H9 (cell line): Measurements from ENCODE around the gene CTSH. TPM values are rescaled to one million over a fixed set of nuclear protein-coding genes. Genes with fewer than 3 reads are reported as not detected.

Experiments used
- DNase-seq: peaks from one replicate; pipeline ENCODE4 v3.0.0-alpha.2; 2017
- H2AFZ ChIP-seq: one replicate; pipeline ENCODE4 v1.6.1; 2013; ENCODE audit warnings: mild to moderate bottlenecking, low read length, control low read depth, moderate library complexity
- H2AK5ac ChIP-seq: 2 replicates; pipeline ENCODE4 v1.6.1; 2013; ENCODE audit warnings: low read length, control low read depth, mixed read lengths; ENCODE audit not compliant: insufficient read length
- H2BK120ac ChIP-seq: one replicate; pipeline ENCODE4 v1.6.1; 2013; ENCODE audit warnings: low read depth, mild to moderate bottlenecking, low read length, control low read depth, inconsistent platforms; ENCODE audit not compliant: poor library complexity, severe bottlenecking
- H2BK12ac ChIP-seq: 2 replicates; pipeline ENCODE4 v1.6.1; 2013; ENCODE audit warnings: low read length, control low read depth, mixed read lengths, low read depth; ENCODE audit not compliant: insufficient read length
- H2BK15ac ChIP-seq: 2 replicates; pipeline ENCODE4 v1.6.1; 2013; ENCODE audit warnings: low read depth, low read length, control low read depth
- H2BK20ac ChIP-seq: one replicate; pipeline ENCODE4 v1.6.1; 2013; ENCODE audit warnings: low read depth, mild to moderate bottlenecking, low read length, control low read depth, inconsistent platforms; ENCODE audit not compliant: poor library complexity, severe bottlenecking
- H2BK5ac ChIP-seq: 2 replicates; pipeline ENCODE4 v1.6.1; 2013; ENCODE audit warnings: low read length, control low read depth, mixed read lengths; ENCODE audit not compliant: insufficient read length
- H3K14ac ChIP-seq: 2 replicates; pipeline ENCODE4 v1.6.1; 2013; ENCODE audit warnings: low read length, control low read depth; ENCODE audit not compliant: insufficient read depth
- H3K18ac ChIP-seq: 2 replicates; pipeline ENCODE4 v1.6.1; 2013; ENCODE audit warnings: low read depth, mild to moderate bottlenecking, mixed read lengths, low read length, control low read depth; ENCODE audit not compliant: insufficient read length
- H3K23ac ChIP-seq: 2 replicates; pipeline ENCODE4 v1.6.1; 2013; ENCODE audit warnings: low read length, control low read depth, mixed read lengths, low read depth; ENCODE audit not compliant: insufficient read length
- H3K23me2 ChIP-seq: 2 replicates; pipeline ENCODE4 v1.6.1; 2013; ENCODE audit warnings: low read depth, mild to moderate bottlenecking, mixed read lengths, low read length, control low read depth; ENCODE audit not compliant: insufficient read length, poor library complexity, severe bottlenecking
- H3K27ac ChIP-seq: 2 replicates; pipeline ENCODE4 v1.5.1; 2013; ENCODE audit warnings: low read length, control low read depth, mixed read lengths, low read depth; ENCODE audit not compliant: insufficient read length
- H3K27me3 ChIP-seq: 2 replicates; pipeline ENCODE4 v1.6.1; 2013; ENCODE audit warnings: low read length, control low read depth, inconsistent platforms; ENCODE audit not compliant: insufficient read depth
- H3K4ac ChIP-seq: 2 replicates; pipeline ENCODE4 v1.6.1; 2013; ENCODE audit warnings: low read depth, mild to moderate bottlenecking, control low read depth, inconsistent platforms, low read length, moderate library complexity
- H3K4me1 ChIP-seq: 2 replicates; pipeline ENCODE4 v1.6.1; 2013; ENCODE audit warnings: low read length, control low read depth, inconsistent platforms; ENCODE audit not compliant: insufficient read depth
- H3K4me2 ChIP-seq: 2 replicates; pipeline ENCODE4 v1.6.1; 2013; ENCODE audit warnings: low read length, control low read depth, mixed read lengths; ENCODE audit not compliant: insufficient read length, insufficient read depth
- H3K56ac ChIP-seq: 2 replicates; pipeline ENCODE4 v1.6.1; 2013; ENCODE audit warnings: low read depth, mild to moderate bottlenecking, mixed read lengths, low read length, control low read depth; ENCODE audit not compliant: insufficient read length
- H3K79me1 ChIP-seq: 2 replicates; pipeline ENCODE4 v1.6.1; 2013; ENCODE audit warnings: low read depth, mild to moderate bottlenecking, moderate library complexity, low read length, control low read depth, inconsistent platforms; ENCODE audit not compliant: insufficient read depth, poor library complexity, severe bottlenecking
- H3K79me2 ChIP-seq: 2 replicates; pipeline ENCODE4 v1.6.1; 2013; ENCODE audit warnings: low read length, control low read depth, inconsistent platforms; ENCODE audit not compliant: insufficient read depth
- H3K9ac ChIP-seq: 2 replicates; pipeline ENCODE4 v1.6.1; 2013; ENCODE audit warnings: low read length, control low read depth, mixed read lengths; ENCODE audit not compliant: insufficient read length; ENCODE audit errors: extremely low read depth
- H3K9me3 ChIP-seq: one replicate; pipeline ENCODE4 v1.6.1; 2013; ENCODE audit warnings: low read depth, low read length, inconsistent platforms; ENCODE audit not compliant: control insufficient read depth
- H3T11ph ChIP-seq: one replicate; pipeline ENCODE4 v1.6.1; 2013; ENCODE audit warnings: mild to moderate bottlenecking, low read length, control low read depth, inconsistent platforms
- H4K20me1 ChIP-seq: one replicate; pipeline ENCODE4 v1.6.1; 2013; ENCODE audit not compliant: control insufficient read depth, insufficient read length, insufficient read depth
- H4K5ac ChIP-seq: 2 replicates; pipeline ENCODE4 v1.6.1; 2013; ENCODE audit warnings: low read depth, mild to moderate bottlenecking, mixed read lengths, low read length, control low read depth; ENCODE audit not compliant: insufficient read length
- H4K8ac ChIP-seq: replicated peaks from 2 replicates; pipeline ENCODE4 v1.6.1; 2013; ENCODE audit warnings: low read length, control low read depth, mixed read lengths, low read depth; ENCODE audit not compliant: insufficient read length
- H4K91ac ChIP-seq: 2 replicates; pipeline ENCODE4 v1.6.1; 2013; ENCODE audit warnings: low read depth, mild to moderate bottlenecking, moderate library complexity, mixed read lengths, low read length, control low read depth; ENCODE audit not compliant: insufficient read length
- H3K27ac Mint-ChIP-seq, 3 experiments: 2 replicates in 2 of 3; 3 replicates in 1 of 3; pipeline ENCODE4 v1.8.0; 2020 to 2021; ENCODE audit warnings: mixed read lengths in 3 of 3, mild to moderate bottlenecking in 1 of 3, moderate library complexity in 1 of 3
- H3K27me3 Mint-ChIP-seq: 2 replicates; pipeline ENCODE4 v1.8.0; 2021; ENCODE audit warnings: low read depth, mild to moderate bottlenecking, moderate library complexity, mixed read lengths
- H3K36me3 Mint-ChIP-seq, 3 experiments: 2 replicates in 2 of 3; 3 replicates in 1 of 3; pipeline ENCODE4 v1.8.0; 2020 to 2021; ENCODE audit warnings: low read depth in 3 of 3, mixed read lengths in 3 of 3; ENCODE audit not compliant: insufficient read depth in 1 of 3
- H3K4me1 Mint-ChIP-seq, 2 experiments: 2 replicates each; pipeline ENCODE4 v1.8.0; 2020; ENCODE audit warnings: mixed read lengths in 2 of 2
- H3K4me3 Mint-ChIP-seq, 2 experiments: 2 replicates in 1 of 2; 3 replicates in 1 of 2; pipeline ENCODE4 v1.8.0; 2020 to 2021; ENCODE audit warnings: mild to moderate bottlenecking in 2 of 2, mixed read lengths in 2 of 2, moderate library complexity in 1 of 2
- H3K9me3 Mint-ChIP-seq, 2 experiments: 2 replicates in 1 of 2; 3 replicates in 1 of 2; pipeline ENCODE4 v1.8.0; 2020; ENCODE audit warnings: mild to moderate bottlenecking in 2 of 2, mixed read lengths in 2 of 2, moderate library complexity in 1 of 2
- WGBS: extraction: QIAGEN DNeasy Blood & Tissue Kit; methylation state at CpG from one replicate; pipeline ENCODE4 v1.1.7; 2013; ENCODE audit warnings: missing lambda C conversion rate, low lambda C conversion rate, mixed read lengths; ENCODE audit not compliant: insufficient read length; ENCODE audit errors: extremely low coverage; 5-methylcytosine and 5-hydroxymethylcytosine counted together
- total RNA-seq: library from RNA; stranded (reverse); gene quantifications from 2 replicates; pipeline ENCODE4 v1.2.1, GENCODE V29; 2021
- TF ChIP-seq, protein P1 (sequence below): fragments of 200-600 bp; sonication (generic); conservative IDR thresholded peaks from 3 replicates; pipeline ENCODE4 v1.8.0; 2021; ENCODE audit warnings: antibody characterized with exemption, mild to moderate bottlenecking

CTSH gene
- total RNA-seq, 1 experiment from 2014 or later, result 15.5 TPM

DNA sequence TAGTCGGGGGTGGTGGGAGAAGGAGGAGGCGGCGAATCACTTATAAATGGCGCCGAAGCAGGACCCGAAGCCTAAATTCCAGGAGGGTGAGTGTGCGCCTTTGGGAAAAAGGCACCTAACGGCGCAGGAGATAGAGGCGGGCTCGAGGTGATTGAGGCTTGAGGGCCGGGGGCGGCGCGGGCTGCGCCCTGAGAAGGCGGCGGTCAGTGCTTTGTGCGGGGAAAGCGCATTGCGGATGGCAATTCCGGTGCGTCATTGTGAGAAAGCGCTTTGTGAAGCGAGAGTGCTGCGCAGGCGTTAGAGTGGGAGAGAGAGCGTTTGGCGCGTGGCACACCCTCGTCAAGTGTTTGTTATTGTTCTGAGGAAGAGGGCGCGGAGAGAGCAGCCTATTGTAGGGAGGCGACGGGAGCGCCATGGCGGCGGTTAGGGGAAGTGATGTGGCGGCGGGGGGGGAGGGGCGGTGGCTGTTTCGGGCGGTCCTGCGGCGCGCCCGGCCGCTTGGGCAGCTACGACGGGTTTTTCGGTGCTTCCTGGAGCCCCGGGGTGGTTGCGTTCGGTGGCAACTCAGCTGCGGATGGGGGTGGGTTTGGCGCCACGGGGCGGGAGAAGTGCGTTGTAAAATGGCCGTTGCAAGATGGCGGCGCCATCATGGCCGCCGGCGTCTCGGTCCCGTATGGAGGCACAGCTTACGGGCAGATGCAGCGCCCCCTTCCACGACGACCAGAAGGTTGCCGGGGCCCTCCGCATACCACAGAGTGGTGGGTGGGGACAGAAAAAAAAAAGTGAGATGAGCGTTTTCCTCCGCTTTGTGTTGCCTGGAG is 71.7 kb downstream of the CTSH start:
- Histone ChIP-seq H2AFZ (no peak overlapping the region), H2BK20ac (peak overlapping the region; percentile 94), H2BK12ac (peak overlapping the region; percentile 99), H3K23me2 (peaks cover 6% of the 10 kb centered on the region), H4K91ac (peak overlapping the region; percentile 100), H3K27me3 (no peaks in the 10 kb centered on the region), H2AK5ac (peak overlapping the region; percentile 100), H3K27ac (peak overlapping the region; percentile 100), H2BK5ac (peak overlapping the region; percentile 100), H3K4ac (peak overlapping the region; percentile 100), H3K79me2 (peaks cover 47% of the 10 kb centered on the region), H3K23ac (peak overlapping the region; percentile 100), H3K14ac (peak overlapping the region; percentile 100), H4K8ac (peak overlapping the region; percentile 100), H3K9ac (peak overlapping the region; percentile 100), H3K4me2 (peak overlapping the region; percentile 62), H3K4me1 (no peaks in the 10 kb centered on the region), H3K9me3 (no peaks in the 10 kb centered on the region), H3K56ac (peak overlapping the region; percentile 100), H4K20me1 (no peaks in the 10 kb centered on the region), H4K5ac (peak overlapping the region; percentile 100), H3T11ph (peak overlapping the region; percentile 99), H3K79me1 (no peaks in the 10 kb centered on the region), H2BK15ac (peak overlapping the region; percentile 87; the same call in 1 of the 2 replicates), H2BK120ac (peak overlapping the region; percentile 100), H3K18ac (peak overlapping the region; percentile 100)
- H3K4me3 Mint-ChIP-seq, result peak overlapping the region; percentile 99 to 100
- peak; percentile 91 for DNase-seq
- peaks cover 3 to 5% of the 10 kb centered on the region in 2 experiments; a peak in 3 of 5 replicates for H3K9me3 Mint-ChIP-seq
- no CpG with 5 or more reads among the region's 75 CpGs for WGBS
- no peaks in the 10 kb centered on the region; the same call in 1 of the 2 replicates for H3K27me3 Mint-ChIP-seq
- peaks cover 32 to 46% of the 10 kb centered on the region in 2 experiments for H3K4me1 Mint-ChIP-seq
- peak overlapping the region; percentile 100 for H3K27ac Mint-ChIP-seq
- peaks cover 5 to 18% (median 10%) of the 10 kb centered on the region in 3 experiments; a peak in 6 of 7 replicates for H3K36me3 Mint-ChIP-seq
- TF ChIP-seq, protein P1, sequence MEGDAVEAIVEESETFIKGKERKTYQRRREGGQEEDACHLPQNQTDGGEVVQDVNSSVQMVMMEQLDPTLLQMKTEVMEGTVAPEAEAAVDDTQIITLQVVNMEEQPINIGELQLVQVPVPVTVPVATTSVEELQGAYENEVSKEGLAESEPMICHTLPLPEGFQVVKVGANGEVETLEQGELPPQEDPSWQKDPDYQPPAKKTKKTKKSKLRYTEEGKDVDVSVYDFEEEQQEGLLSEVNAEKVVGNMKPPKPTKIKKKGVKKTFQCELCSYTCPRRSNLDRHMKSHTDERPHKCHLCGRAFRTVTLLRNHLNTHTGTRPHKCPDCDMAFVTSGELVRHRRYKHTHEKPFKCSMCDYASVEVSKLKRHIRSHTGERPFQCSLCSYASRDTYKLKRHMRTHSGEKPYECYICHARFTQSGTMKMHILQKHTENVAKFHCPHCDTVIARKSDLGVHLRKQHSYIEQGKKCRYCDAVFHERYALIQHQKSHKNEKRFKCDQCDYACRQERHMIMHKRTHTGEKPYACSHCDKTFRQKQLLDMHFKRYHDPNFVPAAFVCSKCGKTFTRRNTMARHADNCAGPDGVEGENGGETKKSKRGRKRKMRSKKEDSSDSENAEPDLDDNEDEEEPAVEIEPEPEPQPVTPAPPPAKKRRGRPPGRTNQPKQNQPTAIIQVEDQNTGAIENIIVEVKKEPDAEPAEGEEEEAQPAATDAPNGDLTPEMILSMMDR, result peak; percentile 67
